ENCODE results near the gene HAGHL.

Gene HAGHL

DNA sequence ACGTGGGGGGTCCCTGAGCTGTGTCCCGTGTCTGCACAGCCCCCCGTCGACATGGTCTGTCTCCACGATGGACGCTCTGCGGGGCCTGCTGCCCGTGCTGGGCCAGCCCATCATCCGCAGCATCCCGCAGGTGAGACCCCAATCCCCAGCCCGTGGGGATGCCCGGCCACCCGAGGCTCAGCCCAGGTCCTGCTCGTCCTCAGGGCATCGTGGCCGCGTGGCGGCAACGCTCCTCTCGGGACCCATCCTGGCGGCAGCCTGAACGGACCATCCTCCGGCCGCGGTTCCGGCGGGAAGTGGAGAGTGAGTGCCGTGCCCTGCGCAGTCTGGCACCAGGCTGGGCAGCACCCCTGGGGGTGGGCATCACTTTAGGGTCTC, 38.6 kb downstream of the HAGHL start:
- Histone ChIP-seq H3K27ac (ENCODE audit: low read depth, low read length) (no peak overlapping the region), H3K27me3 (ENCODE audit: insufficient read depth, low read length) (no peaks in the 10 kb centered on the region), H3K36me3 (ENCODE audit: insufficient read depth, low read length) (no peaks in the 10 kb centered on the region), H3K9ac (ENCODE audit: low read depth, low read length) (no peak overlapping the region), H3K4me1 (ENCODE audit: insufficient read depth, low read length) (no peaks in the 10 kb centered on the region), H3K4me3 (ENCODE audit: low read length) (no peak overlapping the region), H3K9me3 (ENCODE audit: insufficient read depth, low read depth, low read length) (no peaks in the 10 kb centered on the region)
- 95% methylated on average over 29 of the region's 29 CpGs for WGBS

DNA sequence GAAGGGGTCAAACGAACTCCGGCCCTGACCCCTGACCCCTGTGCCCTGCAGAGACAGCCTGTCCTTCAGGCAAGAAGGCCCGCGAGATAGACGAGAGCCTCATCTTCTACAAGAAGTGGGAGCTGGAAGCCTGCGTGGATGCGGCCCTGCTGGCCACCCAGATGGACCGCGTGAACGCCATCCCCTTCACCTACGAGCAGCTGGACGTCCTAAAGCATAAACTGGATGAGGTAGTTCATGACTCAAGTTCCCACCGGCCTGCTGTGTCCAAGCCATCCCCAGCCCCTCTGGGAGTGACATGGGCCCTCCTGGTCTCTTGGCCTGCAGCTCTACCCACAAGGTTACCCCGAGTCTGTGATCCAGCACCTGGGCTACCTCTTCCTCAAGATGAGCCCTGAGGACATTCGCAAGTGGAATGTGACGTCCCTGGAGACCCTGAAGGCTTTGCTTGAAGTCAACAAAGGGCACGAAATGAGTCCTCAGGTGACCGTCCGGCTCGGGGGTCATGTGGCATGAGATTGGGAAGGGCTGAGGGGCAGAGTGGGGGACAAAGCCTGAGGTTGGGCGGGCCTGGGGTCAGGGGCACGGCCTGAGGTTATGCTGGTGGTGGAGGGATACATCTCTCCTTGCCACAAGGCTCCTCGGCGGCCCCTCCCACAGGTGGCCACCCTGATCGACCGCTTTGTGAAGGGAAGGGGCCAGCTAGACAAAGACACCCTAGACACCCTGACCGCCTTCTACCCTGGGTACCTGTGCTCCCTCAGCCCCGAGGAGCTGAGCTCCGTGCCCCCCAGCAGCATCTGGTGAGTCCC, 39.3 kb downstream of the HAGHL start:
- Histone ChIP-seq H3K9me3 (ENCODE audit: insufficient read depth, low read depth, low read length) (no peaks in the 10 kb centered on the region), H3K27me3 (ENCODE audit: insufficient read depth, low read length) (no peaks in the 10 kb centered on the region), H3K4me3 (ENCODE audit: low read length) (no peak overlapping the region), H3K36me3 (ENCODE audit: insufficient read depth, low read length) (no peaks in the 10 kb centered on the region), H3K27ac (ENCODE audit: low read depth, low read length) (no peak overlapping the region), H3K4me1 (ENCODE audit: insufficient read depth, low read length) (no peaks in the 10 kb centered on the region), H3K9ac (ENCODE audit: low read depth, low read length) (no peak overlapping the region)
- 94% methylated on average over 28 of the region's 29 CpGs for WGBS

DNA sequence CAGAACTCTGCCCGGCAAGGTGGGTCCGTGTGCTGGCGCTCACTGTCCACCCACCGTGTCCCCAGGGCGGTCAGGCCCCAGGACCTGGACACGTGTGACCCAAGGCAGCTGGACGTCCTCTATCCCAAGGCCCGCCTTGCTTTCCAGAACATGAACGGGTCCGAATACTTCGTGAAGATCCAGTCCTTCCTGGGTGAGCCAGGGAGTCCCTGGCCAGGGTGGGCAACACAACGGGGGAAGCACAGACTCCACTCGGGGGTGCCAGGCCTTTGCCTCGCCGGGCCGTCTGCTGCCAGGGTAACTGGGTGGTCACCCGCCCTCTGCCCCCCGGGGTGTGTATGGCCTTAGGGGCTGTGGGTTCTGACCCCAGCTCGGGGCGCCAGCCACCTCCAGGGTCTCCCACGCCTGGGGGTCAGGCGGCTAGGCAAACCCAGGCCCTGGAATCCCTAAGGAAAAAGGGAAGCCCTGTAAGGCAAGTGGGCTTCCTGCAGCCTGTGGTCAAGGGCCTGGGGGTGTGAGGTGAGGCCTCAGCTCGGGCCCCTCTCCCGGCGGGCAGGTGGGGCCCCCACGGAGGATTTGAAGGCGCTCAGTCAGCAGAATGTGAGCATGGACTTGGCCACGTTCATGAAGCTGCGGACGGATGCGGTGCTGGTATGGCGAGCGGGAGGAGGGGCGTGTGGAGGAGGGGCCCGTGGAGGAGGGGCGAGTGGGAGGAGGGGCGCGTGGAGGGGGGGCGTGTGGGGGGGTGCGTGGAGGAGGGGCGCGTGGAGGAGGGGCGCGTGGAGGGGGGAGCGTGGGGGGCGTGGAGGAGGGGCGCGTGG, 40.1 kb downstream of the HAGHL start:
- Histone ChIP-seq H3K4me1 (ENCODE audit: insufficient read depth, low read length) (no peaks in the 10 kb centered on the region), H3K9me3 (ENCODE audit: insufficient read depth, low read depth, low read length) (no peaks in the 10 kb centered on the region)

DNA sequence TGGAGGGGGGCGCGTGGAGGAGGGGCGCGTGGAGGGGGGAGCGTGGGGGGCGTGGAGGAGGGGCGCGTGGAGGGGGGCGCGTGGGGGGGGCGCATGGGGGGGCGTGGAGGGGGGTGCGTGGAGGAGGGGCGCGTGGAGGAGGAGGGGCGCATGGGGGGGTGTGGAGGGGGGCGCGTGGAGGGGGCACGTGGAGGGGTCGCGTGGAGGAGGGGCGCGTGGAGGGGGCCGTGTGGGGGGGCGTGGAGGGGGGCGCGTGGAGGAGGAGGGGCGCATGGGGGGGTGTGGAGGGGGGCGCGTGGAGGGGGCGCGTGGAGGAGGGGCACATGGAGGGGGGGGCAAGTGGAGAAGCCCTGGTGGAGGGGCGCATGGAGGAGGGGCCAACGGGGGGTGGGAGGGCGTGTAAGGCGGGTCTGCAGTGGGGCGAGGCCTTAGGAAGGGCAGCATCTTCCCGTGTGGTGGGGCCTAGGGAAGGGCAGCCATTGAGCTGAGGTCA, 40.9 kb downstream of the HAGHL start:
- H3K36me3 ChIP-seq (ENCODE audit: insufficient read depth, low read length): no peaks in the 10 kb centered on the region
- no peak overlapping the region for H3K4me3 ChIP-seq (ENCODE audit: low read length)
- H3K4me1 ChIP-seq (ENCODE audit: insufficient read depth, low read length): no peaks in the 10 kb centered on the region
- H3K27me3 ChIP-seq (ENCODE audit: insufficient read depth, low read length): no peaks in the 10 kb centered on the region
- no peak overlapping the region for H3K27ac ChIP-seq (ENCODE audit: low read depth, low read length)
- no peaks in the 10 kb centered on the region for H3K9me3 ChIP-seq (ENCODE audit: insufficient read depth, low read depth, low read length)
- H3K9ac ChIP-seq (ENCODE audit: low read depth, low read length): no peak overlapping the region
- 76% methylated on average over 6 of the region's 38 CpGs for WGBS

More for the DNA sequence above, 40.1 kb downstream of the HAGHL start:
- Histone ChIP-seq H3K4me3 (ENCODE audit: low read length) (no peak overlapping the region), H3K36me3 (ENCODE audit: insufficient read depth, low read length) (no peaks in the 10 kb centered on the region), H3K27me3 (ENCODE audit: insufficient read depth, low read length) (no peaks in the 10 kb centered on the region), H3K9ac (ENCODE audit: low read depth, low read length) (no peak overlapping the region), H3K27ac (ENCODE audit: low read depth, low read length) (no peak overlapping the region)
- 88% methylated on average over 34 of the region's 48 CpGs for WGBS

DNA sequence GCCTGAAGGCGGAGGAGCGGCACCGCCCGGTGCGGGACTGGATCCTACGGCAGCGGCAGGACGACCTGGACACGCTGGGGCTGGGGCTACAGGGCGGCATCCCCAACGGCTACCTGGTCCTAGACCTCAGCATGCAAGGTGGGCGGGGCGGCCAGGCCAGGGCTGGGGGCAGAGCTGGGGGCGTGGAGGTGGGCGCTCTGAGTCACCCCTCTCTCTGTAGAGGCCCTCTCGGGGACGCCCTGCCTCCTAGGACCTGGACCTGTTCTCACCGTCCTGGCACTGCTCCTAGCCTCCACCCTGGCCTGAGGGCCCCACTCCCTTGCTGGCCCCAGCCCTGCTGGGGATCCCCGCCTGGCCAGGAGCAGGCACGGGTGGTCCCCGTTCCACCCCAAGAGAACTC, 41.5 kb downstream of the HAGHL start:
- no peak overlapping the region for H3K27ac ChIP-seq (ENCODE audit: low read depth, low read length)
- H3K36me3 ChIP-seq (ENCODE audit: insufficient read depth, low read length): no peaks in the 10 kb centered on the region
- no peaks in the 10 kb centered on the region for H3K27me3 ChIP-seq (ENCODE audit: insufficient read depth, low read length)
- H3K4me3 ChIP-seq (ENCODE audit: low read length): no peak overlapping the region
- no peaks in the 10 kb centered on the region for H3K4me1 ChIP-seq (ENCODE audit: insufficient read depth, low read length)
- WGBS: 91% methylated on average over 21 of the region's 21 CpGs
- no peak overlapping the region for H3K9ac ChIP-seq (ENCODE audit: low read depth, low read length)
- H3K9me3 ChIP-seq (ENCODE audit: insufficient read depth, low read depth, low read length): no peaks in the 10 kb centered on the region

DNA sequence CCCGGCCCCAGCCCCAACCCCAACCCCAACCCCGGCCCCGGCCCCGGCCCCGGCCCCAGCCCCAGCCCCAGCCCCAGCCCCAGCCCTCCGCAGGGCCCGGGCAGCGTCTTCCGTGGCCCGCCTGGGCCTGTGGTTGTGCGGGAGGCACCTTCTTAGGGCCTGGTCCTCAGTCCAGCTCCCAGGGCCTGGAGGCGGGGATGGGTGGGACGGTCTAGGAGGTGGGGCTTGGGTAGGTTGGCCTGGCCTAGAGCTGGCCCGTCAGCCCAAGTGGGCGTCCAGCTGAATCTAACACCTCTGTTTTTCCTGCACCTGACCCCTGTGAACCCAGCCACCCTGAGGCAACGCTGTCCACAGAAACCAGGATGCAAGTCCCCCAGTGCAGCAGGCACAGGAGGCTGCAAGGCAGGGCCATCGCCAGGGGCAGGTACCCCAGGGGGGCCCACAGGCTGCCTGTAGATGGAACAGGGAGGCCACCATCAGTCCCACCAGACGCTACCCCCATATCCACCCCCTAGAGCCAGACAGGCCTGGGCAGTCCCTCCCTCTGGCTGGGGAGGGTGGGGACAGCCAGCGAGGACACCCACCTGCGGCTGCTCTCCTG, 42.4 kb downstream of the HAGHL start:
- no peaks in the 10 kb centered on the region for H3K4me1 ChIP-seq (ENCODE audit: insufficient read depth, low read length)
- 93% methylated on average over 15 of the region's 20 CpGs for WGBS
- H3K36me3 ChIP-seq (ENCODE audit: insufficient read depth, low read length): no peaks in the 10 kb centered on the region
- H3K27me3 ChIP-seq (ENCODE audit: insufficient read depth, low read length): no peaks in the 10 kb centered on the region
- no peak overlapping the region for H3K27ac ChIP-seq (ENCODE audit: low read depth, low read length)
- H3K9me3 ChIP-seq (ENCODE audit: insufficient read depth, low read depth, low read length): no peaks in the 10 kb centered on the region
- H3K9ac ChIP-seq (ENCODE audit: low read depth, low read length): no peak overlapping the region
- H3K4me3 ChIP-seq (ENCODE audit: low read length): no peak overlapping the region

DNA sequence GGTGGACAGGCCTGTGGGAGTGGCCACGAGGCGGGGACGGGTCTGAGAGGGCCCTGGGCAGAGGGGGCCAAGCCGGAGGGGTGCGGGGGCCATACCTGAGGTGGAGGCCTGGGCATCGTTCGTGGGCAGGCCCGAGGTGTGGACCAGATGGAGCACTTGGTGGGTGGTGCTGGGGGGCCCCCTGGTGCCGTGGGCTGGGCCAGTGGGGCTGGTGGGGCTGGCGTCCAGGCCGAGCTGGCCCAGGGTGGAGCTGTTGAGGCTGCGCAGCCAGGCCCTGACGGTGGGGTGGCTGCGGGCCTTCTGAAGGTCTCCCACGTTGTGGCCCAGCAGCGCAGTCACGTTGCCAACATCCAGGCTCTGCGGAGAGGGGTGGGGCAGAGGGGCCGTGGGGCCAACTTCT, 43.0 kb downstream of the HAGHL start:
- Histone ChIP-seq H3K9me3 (ENCODE audit: insufficient read depth, low read depth, low read length) (no peaks in the 10 kb centered on the region), H3K9ac (ENCODE audit: low read depth, low read length) (no peak overlapping the region), H3K27ac (ENCODE audit: low read depth, low read length) (no peak overlapping the region), H3K4me3 (ENCODE audit: low read length) (no peak overlapping the region), H3K27me3 (ENCODE audit: insufficient read depth, low read length) (no peaks in the 10 kb centered on the region), H3K4me1 (ENCODE audit: insufficient read depth, low read length) (no peaks in the 10 kb centered on the region), H3K36me3 (ENCODE audit: insufficient read depth, low read length) (no peaks in the 10 kb centered on the region)
- 92% methylated on average over 19 of the region's 19 CpGs for WGBS

DNA sequence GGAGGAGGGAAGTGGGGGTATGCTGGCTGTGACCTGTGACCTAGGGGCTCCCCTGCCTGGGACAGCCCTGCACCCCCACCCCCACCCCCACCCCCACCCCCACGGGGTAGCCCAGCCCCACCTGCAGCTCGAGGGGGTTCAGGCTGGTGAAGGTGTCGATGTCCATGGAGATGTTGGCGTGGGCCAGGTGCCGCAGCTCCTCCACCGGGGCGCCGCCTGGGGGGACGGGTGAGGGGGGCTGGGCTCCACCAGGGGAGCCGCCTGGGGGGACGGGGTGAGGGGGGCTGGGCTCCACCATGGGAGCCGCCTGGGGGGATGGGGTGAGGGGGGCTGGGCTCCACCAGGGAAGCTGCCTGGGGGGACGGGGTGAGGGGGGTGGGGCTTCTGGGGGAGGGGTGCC, 43.5 kb downstream of the HAGHL start:
- 83% methylated on average over 7 of the region's 13 CpGs for WGBS
- Histone ChIP-seq H3K4me1 (ENCODE audit: insufficient read depth, low read length) (no peaks in the 10 kb centered on the region), H3K27me3 (ENCODE audit: insufficient read depth, low read length) (no peaks in the 10 kb centered on the region), H3K9me3 (ENCODE audit: insufficient read depth, low read depth, low read length) (no peaks in the 10 kb centered on the region), H3K9ac (ENCODE audit: low read depth, low read length) (no peak overlapping the region), H3K4me3 (ENCODE audit: low read length) (no peak overlapping the region), H3K27ac (ENCODE audit: low read depth, low read length) (no peak overlapping the region), H3K36me3 (ENCODE audit: insufficient read depth, low read length) (no peaks in the 10 kb centered on the region)

DNA sequence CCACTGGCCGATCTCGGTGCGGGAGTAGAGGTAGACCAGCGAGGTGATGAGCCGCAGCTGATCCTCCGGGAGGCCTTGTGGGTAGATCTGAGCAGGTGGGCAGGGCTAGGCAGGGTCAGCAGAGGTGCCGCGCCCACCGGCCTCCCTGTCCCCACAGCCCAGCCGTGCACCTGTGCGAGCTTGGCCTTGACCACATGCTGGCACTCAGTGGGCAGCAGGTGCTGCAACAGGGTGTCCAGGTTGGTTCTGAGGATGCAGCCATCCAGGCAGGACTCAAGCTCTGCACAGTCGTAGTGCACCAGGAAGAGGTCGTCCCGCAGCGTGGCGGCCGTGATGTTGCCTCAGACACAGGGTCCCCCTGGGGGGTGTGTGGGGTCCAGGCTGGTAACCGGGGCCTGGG, 46.1 kb downstream of the HAGHL start:
- Histone ChIP-seq H3K36me3 (ENCODE audit: insufficient read depth, low read length) (no peaks in the 10 kb centered on the region), H3K27ac (ENCODE audit: low read depth, low read length) (no peak overlapping the region), H3K4me1 (ENCODE audit: insufficient read depth, low read length) (no peaks in the 10 kb centered on the region), H3K9ac (ENCODE audit: low read depth, low read length) (no peak overlapping the region), H3K9me3 (ENCODE audit: insufficient read depth, low read depth, low read length) (no peaks in the 10 kb centered on the region), H3K27me3 (ENCODE audit: insufficient read depth, low read length) (peaks cover 3% of the 10 kb centered on the region), H3K4me3 (ENCODE audit: low read length) (no peak overlapping the region)
- 94% methylated on average over 18 of the region's 18 CpGs for WGBS

DNA sequence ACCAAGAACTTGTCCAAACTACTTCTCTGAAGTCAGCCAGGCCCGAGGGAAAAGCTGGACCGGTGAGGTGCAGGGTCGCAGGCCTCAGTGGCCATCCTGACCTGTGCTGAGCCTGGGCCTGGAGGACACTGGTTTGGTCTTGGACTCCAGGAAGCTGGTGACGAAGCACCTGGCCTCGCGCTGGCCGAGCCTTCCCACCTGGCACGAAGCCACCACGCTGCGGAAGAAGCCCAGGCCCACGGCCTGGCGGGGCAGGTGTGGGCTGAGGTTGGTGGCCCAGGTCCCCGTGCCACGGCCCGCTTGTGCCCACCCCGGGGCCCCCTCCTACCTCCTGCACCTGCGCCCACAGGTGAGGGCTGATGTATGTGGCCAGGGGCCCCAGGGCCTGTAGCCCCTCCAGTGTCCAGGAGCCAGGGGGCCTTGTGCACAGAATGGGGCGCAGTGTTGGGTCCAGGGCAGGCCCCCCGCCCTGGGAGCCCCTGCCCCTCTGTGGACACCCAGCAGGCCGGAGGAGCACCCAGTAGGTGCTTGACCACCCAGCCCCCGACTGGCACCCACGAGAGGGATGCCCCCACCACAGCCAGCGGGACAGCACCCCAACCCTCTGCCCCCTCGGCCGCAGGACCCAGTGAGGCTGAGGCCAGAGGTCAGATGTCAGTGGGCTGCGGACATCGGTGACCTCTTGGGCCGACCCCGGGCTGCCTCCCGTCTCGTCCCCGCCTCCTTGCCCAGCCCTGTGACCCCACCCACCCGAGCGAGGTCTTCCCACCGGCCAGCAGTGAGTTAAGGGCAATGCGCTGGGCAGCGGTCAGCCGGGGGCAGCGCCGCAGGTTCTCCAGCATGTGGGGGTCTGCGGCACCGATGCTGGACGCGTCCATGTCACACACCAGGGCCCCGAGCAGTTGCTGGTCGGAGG, 47.4 kb downstream of the HAGHL start:
- Histone ChIP-seq H3K9me3 (ENCODE audit: insufficient read depth, low read depth, low read length) (no peaks in the 10 kb centered on the region), H3K36me3 (ENCODE audit: insufficient read depth, low read length) (no peaks in the 10 kb centered on the region), H3K4me1 (ENCODE audit: insufficient read depth, low read length) (no peaks in the 10 kb centered on the region), H3K9ac (ENCODE audit: low read depth, low read length) (no peak overlapping the region), H3K27me3 (ENCODE audit: insufficient read depth, low read length) (peaks cover 4% of the 10 kb centered on the region), H3K27ac (ENCODE audit: low read depth, low read length) (no peak overlapping the region), H3K4me3 (ENCODE audit: low read length) (no peak overlapping the region)
- 93% methylated on average over 46 of the region's 46 CpGs for WGBS
